HFFc6 (cell line): ENCODE results near the gene CUL9. TPM values are rescaled to one million over a fixed set of nuclear protein-coding genes. Genes with fewer than 3 reads are reported as not detected.

ENCODE experiments used
- DNase-seq: peaks from one replicate; pipeline ENCODE4 v3.0.0-alpha.2; 2018
- H3K27ac Mint-ChIP-seq: 2 replicates; pipeline ENCODE4 v1.8.0; 2020; ENCODE audit warnings: mild to moderate bottlenecking, mixed read lengths
- H3K27me3 Mint-ChIP-seq: 2 replicates; pipeline ENCODE4 v1.8.0; 2021; ENCODE audit warnings: mild to moderate bottlenecking, moderate library complexity, mixed read lengths; ENCODE audit not compliant: insufficient read depth
- H3K36me3 Mint-ChIP-seq: 2 replicates; pipeline ENCODE4 v1.8.0; 2021; ENCODE audit warnings: low read depth, mixed read lengths
- H3K4me1 Mint-ChIP-seq: 2 replicates; pipeline ENCODE4 v1.8.0; 2020; ENCODE audit warnings: low read depth, mixed read lengths
- H3K4me3 Mint-ChIP-seq: 2 replicates; pipeline ENCODE4 v1.8.0; 2020; ENCODE audit warnings: mild to moderate bottlenecking, moderate library complexity, mixed read lengths
- H3K9me3 Mint-ChIP-seq: 2 replicates; pipeline ENCODE4 v1.8.0; 2020; ENCODE audit warnings: mild to moderate bottlenecking, mixed read lengths
- CTCF ChIP-seq: fragments of 200-600 bp; sonication (generic); IDR thresholded peaks from 2 replicates; pipeline ENCODE4 v1.5.0; 2021; ENCODE audit warnings: antibody characterized with exemption, mild to moderate bottlenecking
- total RNA-seq, 6 experiments: library from RNA; stranded (reverse); fragmentation: NEBNext Ultra II Directional; extraction: Animal tissue kit (Norgen Biotek cat#: 25700); gene quantifications; 2 replicates in 1 of 6; 3 replicates in 5 of 6; pipeline ENCODE4 v1.2.3, GENCODE V29; 2021

Gene CUL9
- total RNA-seq, 6 experiments from 2014 or later: 15.4 to 19.9 (median 18.6) TPM

- Mint-ChIP-seq H3K4me3 (no peak overlapping the region), H3K4me1 (0 out of 2 replicates have a peak, but pooled peaks cover under 1% of the 10 kb centered on the region), H3K27me3 (peaks cover 25% of the 10 kb centered on the region), H3K9me3 (no peaks in the 10 kb centered on the region), H3K36me3 (no peaks in the 10 kb centered on the region), H3K27ac (no peak overlapping the region)
- peak; percentile 88 for TF ChIP-seq CTCF
- peak; percentile 63 for DNase-seq
These were observed 81.5 kb downstream of the CUL9 start for GRCh38 chr6:43263314-43264178.

- TF ChIP-seq CTCF: no peak
- Mint-ChIP-seq H3K27ac (no peak overlapping the region), H3K9me3 (no peaks in the 10 kb centered on the region), H3K27me3 (peaks cover 31% of the 10 kb centered on the region), H3K36me3 (no peaks in the 10 kb centered on the region), H3K4me1 (0 out of 2 replicates have a peak, but pooled peaks cover 7% of the 10 kb centered on the region), H3K4me3 (no peak overlapping the region)
- no peak for DNase-seq
These were observed 82.7 kb downstream of the CUL9 start for GRCh38 chr6:43264599-43265145.

GRCh38 chr6:43265564-43265963 lies 83.6 kb downstream of the CUL9 start:
- no peak for TF ChIP-seq CTCF
- no peak for DNase-seq
- Mint-ChIP-seq H3K4me1 (peaks cover 13% of the 10 kb centered on the region), H3K36me3 (no peaks in the 10 kb centered on the region), H3K9me3 (no peaks in the 10 kb centered on the region), H3K4me3 (no peak overlapping the region), H3K27me3 (peaks cover 37% of the 10 kb centered on the region), H3K27ac (no peak overlapping the region)

GRCh38 chr6:43267619-43268354 lies 85.8 kb downstream of the CUL9 start:
- Mint-ChIP-seq H3K9me3 (no peaks in the 10 kb centered on the region), H3K36me3 (no peaks in the 10 kb centered on the region), H3K4me3 (no peak overlapping the region), H3K27ac (no peak overlapping the region), H3K4me1 (peaks cover 13% of the 10 kb centered on the region), H3K27me3 (peaks cover 38% of the 10 kb centered on the region)
- DNase-seq: no peak
- no peak for TF ChIP-seq CTCF

- Mint-ChIP-seq H3K36me3 (no peaks in the 10 kb centered on the region), H3K4me3 (no peak overlapping the region), H3K4me1 (peaks cover 13% of the 10 kb centered on the region), H3K9me3 (no peaks in the 10 kb centered on the region), H3K27me3 (peaks cover 38% of the 10 kb centered on the region), H3K27ac (no peak overlapping the region)
- TF ChIP-seq CTCF: no peak
- no peak for DNase-seq
These were observed 86.3 kb downstream of the CUL9 start for GRCh38 chr6:43268355-43268700.
